ENCODE results near the gene CDK5RAP2. TPM values are rescaled to one million over a fixed set of nuclear protein-coding genes. Genes with fewer than 3 reads are reported as not detected.
"Not testable (repeated sequence)": the region's sequence is repeated elsewhere in the genome, so short reads cannot be mapped to it uniquely, and the experiment has no call there.

CDK5RAP2 gene
- total and polyA plus RNA-seq, 10 of the 15 experiments (the other 5 are each of a cell fraction or from before 2014, with no cell fraction given) = 16.2 to 53.5 (median 34.5) TPM

- in situ Hi-C loops (cut with MboI); H2AFZ ChIP-seq (ENCODE audit: control insufficient read depth, low read depth, low read length); H3K9ac ChIP-seq (ENCODE audit: control insufficient read depth, insufficient read depth, low read length); H3K79me2 ChIP-seq (ENCODE audit: control insufficient read depth, insufficient read depth, low read length); RAD21 ChIA-PET (ENCODE audit: unreplicated experiment); ATAC-seq; H3K27me3 ChIP-seq (replicated peaks in 1 of 2; ENCODE audit: control insufficient read depth in 2 of 2, insufficient read depth in 2 of 2, low read length in 1 of 2); POLR2A ChIA-PET; H3K9me3 ChIP-seq (replicated peaks; ENCODE audit: control insufficient read depth, insufficient read depth, low read length); H4K20me1 ChIP-seq (ENCODE audit: control insufficient read depth, insufficient read depth); H3K27ac ChIP-seq (ENCODE audit: control insufficient read depth, insufficient read depth); H3K4me3 ChIP-seq; H3K4me2 ChIP-seq (ENCODE audit: control insufficient read depth, insufficient read depth); CTCF ChIA-PET; H3K4me1 ChIP-seq (ENCODE audit: control insufficient read depth, insufficient read depth, low read length); FAIRE-seq; SMC1A ChIA-PET (ENCODE audit: uncharacterized antibody, unreplicated experiment); DNase-seq (ENCODE audit: low read depth, low spot score); intact Hi-C loops (cut with micrococcal nuclease; ENCODE audit: unreplicated experiment); BruUV-seq (replicated peaks): not testable (repeated sequence)
- H3K36me3 ChIP-seq (ENCODE audit: control insufficient read depth in 2 of 2, insufficient read depth in 2 of 2, low read length in 1 of 2) = peaks cover 5 to 15% of the 10 kb centered on the region in 2 experiments; a peak in 3 of 4 replicates
- 100% methylated on average over 4 of the region's 4 CpGs for WGBS (ENCODE audit: insufficient coverage, insufficient replicate concordance, low lambda C conversion rate, missing lambda C conversion rate)
Measured at GRCh38 chr9:120515996-120516395, 64.0 kb downstream of the CDK5RAP2 start.

- H3K4me2 ChIP-seq (ENCODE audit: control insufficient read depth, insufficient read depth); H3K4me1 ChIP-seq (ENCODE audit: control insufficient read depth, insufficient read depth, low read length); H3K4me3 ChIP-seq; FAIRE-seq; ATAC-seq; POLR2A ChIA-PET; H4K20me1 ChIP-seq (ENCODE audit: control insufficient read depth, insufficient read depth); H3K9ac ChIP-seq (ENCODE audit: control insufficient read depth, insufficient read depth, low read length); H2AFZ ChIP-seq (ENCODE audit: control insufficient read depth, low read depth, low read length); RAD21 ChIA-PET (ENCODE audit: unreplicated experiment); H3K79me2 ChIP-seq (ENCODE audit: control insufficient read depth, insufficient read depth, low read length); CTCF ChIA-PET; in situ Hi-C loops (cut with MboI); H3K27me3 ChIP-seq (replicated peaks in 1 of 2; ENCODE audit: control insufficient read depth in 2 of 2, insufficient read depth in 2 of 2, low read length in 1 of 2); SMC1A ChIA-PET (ENCODE audit: uncharacterized antibody, unreplicated experiment); BruUV-seq (replicated peaks); DNase-seq (ENCODE audit: low read depth, low spot score); H3K9me3 ChIP-seq (replicated peaks; ENCODE audit: control insufficient read depth, insufficient read depth, low read length); H3K27ac ChIP-seq (ENCODE audit: control insufficient read depth, insufficient read depth); intact Hi-C loops (cut with micrococcal nuclease; ENCODE audit: unreplicated experiment): not testable (repeated sequence)
- peaks cover 5 to 14% of the 10 kb centered on the region in 2 experiments; a peak in 3 of 4 replicates for H3K36me3 ChIP-seq (ENCODE audit: control insufficient read depth in 2 of 2, insufficient read depth in 2 of 2, low read length in 1 of 2)
- WGBS (ENCODE audit: insufficient coverage, insufficient replicate concordance, low lambda C conversion rate, missing lambda C conversion rate) = 94% methylated on average over 3 of the region's 3 CpGs
Measured at GRCh38 chr9:120515481-120515880, 64.5 kb downstream of the CDK5RAP2 start.

DNA sequence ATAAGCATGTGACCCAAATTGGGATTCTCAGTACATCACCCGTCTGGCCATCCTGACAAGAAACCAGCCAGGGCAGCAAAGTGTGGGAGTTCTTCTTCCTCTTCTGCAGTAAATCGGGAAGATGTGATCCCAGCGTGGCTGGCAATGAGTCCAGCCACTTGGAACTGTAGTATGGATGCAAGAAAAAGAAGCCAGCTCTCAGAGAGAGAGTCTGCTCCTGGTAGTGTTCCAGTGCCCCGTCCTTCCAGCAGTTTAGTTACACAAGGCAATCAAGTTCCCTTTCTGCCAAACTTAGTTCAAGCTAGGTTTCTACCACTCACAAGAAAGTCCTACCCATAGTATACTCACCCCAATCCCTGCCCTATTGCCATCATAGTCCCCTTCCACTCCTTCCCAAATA lies 65.6 kb downstream of the CDK5RAP2 start:
- in situ Hi-C loops (cut with MboI) = no loop called here
- 93% methylated on average over 4 of the region's 4 CpGs for WGBS (ENCODE audit: insufficient coverage, insufficient replicate concordance, low lambda C conversion rate, missing lambda C conversion rate)
- peaks cover 5 to 14% of the 10 kb centered on the region in 2 experiments; a peak in 3 of 4 replicates for H3K36me3 ChIP-seq (ENCODE audit: control insufficient read depth in 2 of 2, insufficient read depth in 2 of 2, low read length in 1 of 2)
- H4K20me1 ChIP-seq (ENCODE audit: control insufficient read depth, insufficient read depth) = no peaks in the 10 kb centered on the region
- ChIA-PET SMC1A (ENCODE audit: uncharacterized antibody, unreplicated experiment) (no interaction called here), POLR2A (no interaction called here), CTCF (no interaction called here), RAD21 (ENCODE audit: unreplicated experiment) (no interaction called here)
- BruUV-seq (replicated peaks) = no TSS peak
- no peak overlapping the region for H3K27ac ChIP-seq (ENCODE audit: control insufficient read depth, insufficient read depth)
- ATAC-seq = no peak
- no peak overlapping the region for H3K4me3 ChIP-seq
- no peaks in the 10 kb centered on the region for H3K79me2 ChIP-seq (ENCODE audit: control insufficient read depth, insufficient read depth, low read length)
- FAIRE-seq = no peak
- no peaks in the 10 kb centered on the region; the same call in 2 of the 3 replicates for H3K9me3 ChIP-seq (replicated peaks; ENCODE audit: control insufficient read depth, insufficient read depth, low read length)
- H3K4me1 ChIP-seq (ENCODE audit: control insufficient read depth, insufficient read depth, low read length) = no peaks in the 10 kb centered on the region
- intact Hi-C loops (cut with micrococcal nuclease; ENCODE audit: unreplicated experiment) = no loop called here
- DNase-seq (ENCODE audit: low read depth, low spot score) = no peak
- no peaks in the 10 kb centered on the region for H3K27me3 ChIP-seq (replicated peaks in 1 of 2; ENCODE audit: control insufficient read depth in 2 of 2, insufficient read depth in 2 of 2, low read length in 1 of 2)
- no peak overlapping the region for H2AFZ ChIP-seq (ENCODE audit: control insufficient read depth, low read depth, low read length)
- H3K9ac ChIP-seq (ENCODE audit: control insufficient read depth, insufficient read depth, low read length) = no peak overlapping the region
- no peak overlapping the region for H3K4me2 ChIP-seq (ENCODE audit: control insufficient read depth, insufficient read depth)
- TF ChIP-seq, protein P1, sequence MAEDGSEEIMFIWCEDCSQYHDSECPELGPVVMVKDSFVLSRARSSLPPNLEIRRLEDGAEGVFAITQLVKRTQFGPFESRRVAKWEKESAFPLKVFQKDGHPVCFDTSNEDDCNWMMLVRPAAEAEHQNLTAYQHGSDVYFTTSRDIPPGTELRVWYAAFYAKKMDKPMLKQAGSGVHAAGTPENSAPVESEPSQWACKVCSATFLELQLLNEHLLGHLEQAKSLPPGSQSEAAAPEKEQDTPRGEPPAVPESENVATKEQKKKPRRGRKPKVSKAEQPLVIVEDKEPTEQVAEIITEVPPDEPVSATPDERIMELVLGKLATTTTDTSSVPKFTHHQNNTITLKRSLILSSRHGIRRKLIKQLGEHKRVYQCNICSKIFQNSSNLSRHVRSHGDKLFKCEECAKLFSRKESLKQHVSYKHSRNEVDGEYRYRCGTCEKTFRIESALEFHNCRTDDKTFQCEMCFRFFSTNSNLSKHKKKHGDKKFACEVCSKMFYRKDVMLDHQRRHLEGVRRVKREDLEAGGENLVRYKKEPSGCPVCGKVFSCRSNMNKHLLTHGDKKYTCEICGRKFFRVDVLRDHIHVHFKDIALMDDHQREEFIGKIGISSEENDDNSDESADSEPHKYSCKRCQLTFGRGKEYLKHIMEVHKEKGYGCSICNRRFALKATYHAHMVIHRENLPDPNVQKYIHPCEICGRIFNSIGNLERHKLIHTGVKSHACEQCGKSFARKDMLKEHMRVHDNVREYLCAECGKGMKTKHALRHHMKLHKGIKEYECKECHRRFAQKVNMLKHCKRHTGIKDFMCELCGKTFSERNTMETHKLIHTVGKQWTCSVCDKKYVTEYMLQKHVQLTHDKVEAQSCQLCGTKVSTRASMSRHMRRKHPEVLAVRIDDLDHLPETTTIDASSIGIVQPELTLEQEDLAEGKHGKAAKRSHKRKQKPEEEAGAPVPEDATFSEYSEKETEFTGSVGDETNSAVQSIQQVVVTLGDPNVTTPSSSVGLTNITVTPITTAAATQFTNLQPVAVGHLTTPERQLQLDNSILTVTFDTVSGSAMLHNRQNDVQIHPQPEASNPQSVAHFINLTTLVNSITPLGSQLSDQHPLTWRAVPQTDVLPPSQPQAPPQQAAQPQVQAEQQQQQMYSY (CRISPR knock-in tag; IDR thresholded peaks at IDR 0.05) = no peak
- TF ChIP-seq RCOR1 (conservative IDR thresholded peaks at IDR 0.05; ENCODE audit: low read depth, low read length) (no peak), ZNF207 (IDR thresholded peaks at IDR 0.05; ENCODE audit: borderline replicate concordance) (no peak), EP300 (IDR thresholded peaks at IDR 0.05; ENCODE audit: borderline replicate concordance in 1 of 2, control insufficient read depth in 1 of 2, low read depth in 2 of 2, low read length in 2 of 2) (no peak), MTA2 (IDR thresholded peaks at IDR 0.05; ENCODE audit: low read depth) (no peak), POLR2AphosphoS2 (IDR thresholded peaks at IDR 0.05; ENCODE audit: low read depth, low read length) (no peak), ZNF274 (IDR thresholded peaks at IDR 0.05; ENCODE audit: insufficient read depth, insufficient read length) (no peak)
